Gastrocnemius medialis (tissue), 4 donors: ENCODE measurements around the gene RANBP17.

Experiments used
- POLR2A ChIP-seq, 2 donors: fragments of 450-650 bp; IDR thresholded peaks; one replicate each; pipeline ENCODE4 v1.6.1; 2017; ENCODE audit warnings: antibody characterized with exemption in 2 of 2, mild to moderate bottlenecking in 2 of 2, moderate library complexity in 2 of 2
- TF ChIP-seq, protein P1 (sequence below), 5 experiments: fragments of 450-650 bp in 3 of 5; fragments of 200-600 bp in 2 of 5; sonication (generic) in 2 of 5; IDR thresholded peaks in 4 of 5; conservative IDR thresholded peaks in 1 of 5; 1 replicate in 4 of 5; 2 replicates in 1 of 5; pipeline ENCODE4 v1.5.1; 2016 to 2019; ENCODE audit warnings: antibody characterized with exemption in 5 of 5, mild to moderate bottlenecking in 3 of 5, moderate library complexity in 3 of 5

- no peak for TF ChIP-seq POLR2A (IDR thresholded peaks at IDR 0.05)
- TF ChIP-seq, protein P1, sequence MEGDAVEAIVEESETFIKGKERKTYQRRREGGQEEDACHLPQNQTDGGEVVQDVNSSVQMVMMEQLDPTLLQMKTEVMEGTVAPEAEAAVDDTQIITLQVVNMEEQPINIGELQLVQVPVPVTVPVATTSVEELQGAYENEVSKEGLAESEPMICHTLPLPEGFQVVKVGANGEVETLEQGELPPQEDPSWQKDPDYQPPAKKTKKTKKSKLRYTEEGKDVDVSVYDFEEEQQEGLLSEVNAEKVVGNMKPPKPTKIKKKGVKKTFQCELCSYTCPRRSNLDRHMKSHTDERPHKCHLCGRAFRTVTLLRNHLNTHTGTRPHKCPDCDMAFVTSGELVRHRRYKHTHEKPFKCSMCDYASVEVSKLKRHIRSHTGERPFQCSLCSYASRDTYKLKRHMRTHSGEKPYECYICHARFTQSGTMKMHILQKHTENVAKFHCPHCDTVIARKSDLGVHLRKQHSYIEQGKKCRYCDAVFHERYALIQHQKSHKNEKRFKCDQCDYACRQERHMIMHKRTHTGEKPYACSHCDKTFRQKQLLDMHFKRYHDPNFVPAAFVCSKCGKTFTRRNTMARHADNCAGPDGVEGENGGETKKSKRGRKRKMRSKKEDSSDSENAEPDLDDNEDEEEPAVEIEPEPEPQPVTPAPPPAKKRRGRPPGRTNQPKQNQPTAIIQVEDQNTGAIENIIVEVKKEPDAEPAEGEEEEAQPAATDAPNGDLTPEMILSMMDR (IDR thresholded peaks at IDR 0.05 in 4 of 5, conservative IDR thresholded peaks at IDR 0.05 in 1 of 5): no peak
These were observed 241.2 kb downstream of the RANBP17 start for GRCh38 chr5:171102877-171103610.
